Smooth muscle cell (in vitro differentiated cells): ENCODE data around the gene SNX2. TPM values are rescaled to one million over a fixed set of nuclear protein-coding genes. Genes with fewer than 3 reads are reported as not detected.

Experiments used
- DNase-seq: peaks from one replicate; lab custom pipeline; 2025; ENCODE audit not compliant: unreplicated experiment; lab: John Stamatoyannopoulos, UW
- H2AFZ ChIP-seq: fragments of 200-600 bp; sonication (generic); 2 replicates; pipeline ENCODE4 v1.6.0; 2016; ENCODE audit warnings: antibody characterized with exemption, low read depth, mild to moderate bottlenecking
- H3F3A ChIP-seq: fragments of 200-600 bp; sonication (generic); 2 replicates; pipeline ENCODE4 v1.6.0; 2017; ENCODE audit warnings: antibody characterized with exemption, low read depth
- H3K27ac ChIP-seq: fragments of 200-600 bp; sonication (generic); 2 replicates; pipeline ENCODE4 v1.5.1; 2016; ENCODE audit warnings: low read depth, mild to moderate bottlenecking
- H3K27me3 ChIP-seq: fragments of 200-600 bp; sonication (generic); 2 replicates; pipeline ENCODE4 v1.6.1; 2016; ENCODE audit warnings: low read depth, mild to moderate bottlenecking
- H3K36me3 ChIP-seq: fragments of 200-600 bp; sonication (generic); 2 replicates; pipeline ENCODE4 v1.5.1; 2016; ENCODE audit warnings: low read depth
- H3K4me1 ChIP-seq: fragments of 200-600 bp; sonication (generic); 2 replicates; pipeline ENCODE4 v1.5.1; 2016; ENCODE audit warnings: low read depth
- H3K4me2 ChIP-seq: fragments of 200-600 bp; sonication (generic); 2 replicates; pipeline ENCODE4 v1.6.0; 2016; ENCODE audit warnings: mild to moderate bottlenecking
- H3K4me3 ChIP-seq: fragments of 200-600 bp; sonication (generic); 2 replicates; pipeline ENCODE4 v1.5.1; 2016; ENCODE audit warnings: mild to moderate bottlenecking
- H3K79me2 ChIP-seq: fragments of 200-600 bp; sonication (generic); 2 replicates; pipeline ENCODE4 v1.6.0; 2016; ENCODE audit warnings: low read depth, mild to moderate bottlenecking
- H3K9ac ChIP-seq: fragments of 200-600 bp; sonication (generic); 2 replicates; pipeline ENCODE4 v1.6.0; 2016; ENCODE audit warnings: low read depth
- H3K9me3 ChIP-seq: fragments of 200-600 bp; sonication (generic); replicated peaks from 2 replicates; pipeline ENCODE4 v1.5.1; 2016; ENCODE audit warnings: low read depth
- H4K20me1 ChIP-seq: fragments of 200-600 bp; sonication (generic); 2 replicates; pipeline ENCODE4 v1.6.0; 2016; ENCODE audit warnings: low read depth
- CTCF ChIP-seq: fragments of 200-600 bp; sonication (generic); IDR thresholded peaks from 2 replicates; pipeline ENCODE4 v1.5.1; 2017; ENCODE audit warnings: borderline replicate concordance, mild to moderate bottlenecking, antibody characterized with exemption; ENCODE audit not compliant: insufficient read depth, poor library complexity, severe bottlenecking
- WGBS: methylation state at CpG from one replicate; pipeline ENCODE4 v1.1.7; 2016; ENCODE audit warnings: low lambda C conversion rate; 5-methylcytosine and 5-hydroxymethylcytosine counted together
- polyA plus RNA-seq: library from polyadenylated mRNA; unstranded; fragments of >200 nt; fragmentation: Nextera tagmentation; extraction: Ambion mirVana; gene quantifications from 2 replicates; pipeline ENCODE4 v1.2.1, GENCODE V29; 2016
- total RNA-seq: library from RNA; depleted of rRNA; stranded (reverse); fragments of >200 nt; gene quantifications from 2 replicates; pipeline ENCODE4 v1.2.3, GENCODE V29; 2014

Gene SNX2
- total and polyA plus RNA-seq, 2 experiments from 2014 or later = 70.1 to 89.3 TPM

GRCh38 chr5:122766130-122766529 lies 8.8 kb upstream of the SNX2 start:
- Histone ChIP-seq H3K9ac (no peak overlapping the region), H4K20me1 (no peaks in the 10 kb centered on the region), H3K4me2 (no peak overlapping the region), H3K9me3 (no peaks in the 10 kb centered on the region), H3K4me1 (no peaks in the 10 kb centered on the region), H3K36me3 (no peaks in the 10 kb centered on the region), H3F3A (no peaks in the 10 kb centered on the region), H2AFZ (peak overlapping the region; percentile 54), H3K27me3 (no peaks in the 10 kb centered on the region), H3K27ac (no peak overlapping the region), H3K4me3 (no peak overlapping the region), H3K79me2 (no peaks in the 10 kb centered on the region)
- no peak for DNase-seq
- TF ChIP-seq CTCF = no peak

- TF ChIP-seq CTCF = no peak
- H3K9me3 ChIP-seq = no peaks in the 10 kb centered on the region
- WGBS = 73% methylated on average over 3 of the region's 3 CpGs
Observed at GRCh38 chr5:122770477-122770876, 4.4 kb upstream of the SNX2 start.

GRCh38 chr5:122772446-122772845 lies 2.4 kb upstream of the SNX2 start:
- H4K20me1 ChIP-seq = peaks cover 17% of the 10 kb centered on the region
- no peak overlapping the region for H3K9ac ChIP-seq
- H3K36me3 ChIP-seq = no peaks in the 10 kb centered on the region
- H3K79me2 ChIP-seq = peaks cover 25% of the 10 kb centered on the region
- WGBS = 56% methylated on average over 1 of the region's 1 CpG
- no peak overlapping the region for H3K4me2 ChIP-seq
- H3K27me3 ChIP-seq = no peaks in the 10 kb centered on the region
- TF ChIP-seq CTCF = no peak
- H3K9me3 ChIP-seq = no peaks in the 10 kb centered on the region
- H3F3A ChIP-seq = no peaks in the 10 kb centered on the region
- no peak overlapping the region for H3K4me3 ChIP-seq
- peak overlapping the region; percentile 46 for H2AFZ ChIP-seq
- no peak overlapping the region for H3K27ac ChIP-seq
- no peak for DNase-seq
- H3K4me1 ChIP-seq = peaks cover 21% of the 10 kb centered on the region

More at GRCh38 chr5:122770477-122770876, 4.4 kb upstream of the SNX2 start:
- no peak overlapping the region for H3K4me2 ChIP-seq
- H3K27ac ChIP-seq = no peak overlapping the region
- no peaks in the 10 kb centered on the region for H3F3A ChIP-seq
- H3K36me3 ChIP-seq = no peaks in the 10 kb centered on the region
- H4K20me1 ChIP-seq = no peaks in the 10 kb centered on the region
- DNase-seq = no peak
- peaks cover 5% of the 10 kb centered on the region for H3K79me2 ChIP-seq
- no peak overlapping the region for H2AFZ ChIP-seq
- H3K4me1 ChIP-seq = peaks cover 5% of the 10 kb centered on the region
- H3K9ac ChIP-seq = no peak overlapping the region
- no peaks in the 10 kb centered on the region for H3K27me3 ChIP-seq
- H3K4me3 ChIP-seq = no peak overlapping the region

GRCh38 chr5:122773619-122774018 lies 1.3 kb upstream of the SNX2 start:
- no peak for DNase-seq
- no peak for TF ChIP-seq CTCF
- no peak overlapping the region for H3K4me2 ChIP-seq
- H3K4me3 ChIP-seq = no peak overlapping the region
- H3F3A ChIP-seq = no peaks in the 10 kb centered on the region
- 69% methylated on average over 3 of the region's 3 CpGs for WGBS
- H3K9ac ChIP-seq = no peak overlapping the region
- H3K9me3 ChIP-seq = no peaks in the 10 kb centered on the region
- peaks cover 37% of the 10 kb centered on the region for H3K79me2 ChIP-seq
- no peaks in the 10 kb centered on the region for H3K36me3 ChIP-seq
- H3K27me3 ChIP-seq = no peaks in the 10 kb centered on the region
- no peak overlapping the region for H3K27ac ChIP-seq
- H4K20me1 ChIP-seq = peaks cover 29% of the 10 kb centered on the region
- no peak overlapping the region for H2AFZ ChIP-seq
- peaks cover 25% of the 10 kb centered on the region for H3K4me1 ChIP-seq
